ENCODE measurements around the gene SYNJ2BP.
"Not testable (repeated sequence)": the region's sequence is repeated elsewhere in the genome, so short reads cannot be mapped to it uniquely, and the experiment has no call there.

Gene SYNJ2BP, protein sequence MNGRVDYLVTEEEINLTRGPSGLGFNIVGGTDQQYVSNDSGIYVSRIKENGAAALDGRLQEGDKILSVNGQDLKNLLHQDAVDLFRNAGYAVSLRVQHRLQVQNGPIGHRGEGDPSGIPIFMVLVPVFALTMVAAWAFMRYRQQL

GRCh38 chr14:70416725-70417349, at the start of gene SYNJ2BP:
Gene SYNJ2BP (minus strand): TSS chr14:70417090. CDS start chr14:70416963, 127 bp downstream.
- peak; percentile 10 to 14 for DNase-seq (ENCODE audit: low read depth in 2 of 2, low spot score in 1 of 2)

GRCh38 chr14:70454731-70455130, 37.8 kb upstream of the SYNJ2BP start:
- DNase-seq (ENCODE audit: low read depth in 2 of 2, low spot score in 1 of 2): no peak

- no peak for DNase-seq (ENCODE audit: low read depth in 2 of 2, low spot score in 1 of 2)
Measured at GRCh38 chr14:70451874-70452273, 35.0 kb upstream of the SYNJ2BP start, which contains the start of gene ADAM21. Gene ADAM21 (plus strand): TSS chr14:70452174. CDS start chr14:70457500, 5,326 bp downstream.

DNA sequence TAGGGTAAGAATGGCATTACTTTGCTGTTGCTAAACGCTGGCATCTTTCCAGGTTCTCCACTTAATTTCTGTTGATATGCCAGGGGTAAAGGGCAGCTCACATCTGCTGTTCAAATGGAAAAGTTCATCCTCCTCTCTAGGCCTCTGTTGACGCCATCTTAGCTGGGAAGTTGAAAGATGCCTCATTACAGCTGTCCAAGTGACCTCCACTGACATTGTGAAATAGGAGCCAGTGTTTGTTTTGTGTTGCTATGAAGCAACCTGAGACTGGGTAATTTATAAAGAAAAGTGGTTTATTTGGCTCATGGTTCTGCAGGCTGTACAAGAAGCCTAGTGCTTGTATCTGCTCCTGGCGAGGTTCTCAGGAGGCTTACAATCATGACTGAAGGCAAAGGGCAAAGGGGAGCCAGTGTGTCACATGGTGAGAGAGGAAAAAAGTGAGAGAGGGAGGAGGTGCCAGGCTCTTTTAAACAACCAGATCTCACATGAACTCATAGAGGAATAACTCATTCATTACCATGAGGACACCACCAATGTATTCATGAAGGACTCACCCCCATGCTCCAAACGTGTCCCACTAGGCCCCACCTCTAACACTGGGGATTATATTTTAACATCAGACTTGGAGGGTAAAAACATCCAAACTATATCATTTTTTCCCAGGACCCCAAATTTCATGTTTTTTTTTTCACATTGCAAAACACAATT, 31.9 kb upstream of the SYNJ2BP start:
- no peak for DNase-seq (ENCODE audit: low read depth in 2 of 2, low spot score in 1 of 2)

DNA sequence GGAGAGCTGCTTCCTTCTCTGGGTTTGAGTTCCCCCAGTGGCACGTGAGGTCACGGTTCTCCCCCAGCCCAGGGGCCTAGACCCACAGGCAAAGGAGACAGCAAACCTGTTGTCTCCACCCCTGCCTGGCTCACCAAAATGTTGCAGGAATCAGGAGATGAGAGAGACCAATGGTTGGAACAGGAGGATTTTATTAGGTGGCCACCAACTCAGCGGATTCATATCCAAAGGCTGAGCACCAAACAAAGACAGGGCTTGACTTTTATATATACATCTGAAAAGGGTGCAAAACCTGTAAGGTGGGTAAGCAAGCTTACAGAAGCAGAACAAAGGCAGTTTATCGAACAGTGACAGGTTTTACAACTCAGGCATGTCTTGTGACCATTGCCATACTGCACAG, 25.9 kb upstream of the SYNJ2BP start:
- no peak for DNase-seq (ENCODE audit: low read depth in 2 of 2, low spot score in 1 of 2)

- no peak for DNase-seq (ENCODE audit: low read depth in 2 of 2, low spot score in 1 of 2)
Measured at GRCh38 chr14:70441641-70442040, 24.8 kb upstream of the SYNJ2BP start.

GRCh38 chr14:70436867-70437266, 20.0 kb upstream of the SYNJ2BP start:
- DNase-seq (ENCODE audit: low read depth in 2 of 2, low spot score in 1 of 2): no peak

DNA sequence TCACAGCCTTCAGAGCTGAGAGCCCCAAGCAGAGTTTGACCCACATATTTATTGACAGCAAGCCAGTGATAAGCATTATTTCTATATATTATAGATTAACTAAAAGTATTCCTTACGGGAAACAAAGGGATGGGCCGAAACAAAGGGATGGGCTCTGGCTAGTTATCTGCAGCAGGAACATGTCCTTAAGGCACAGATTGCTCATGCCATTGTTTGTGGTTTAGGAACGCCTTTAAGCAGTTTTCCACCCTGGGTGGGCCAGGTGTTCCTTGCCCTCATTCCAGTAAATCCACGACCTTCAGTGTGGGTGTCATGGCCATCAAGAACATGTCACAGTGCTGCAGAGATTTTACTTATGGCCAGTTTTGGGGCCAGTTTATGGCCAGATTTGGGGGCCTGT, 9.7 kb upstream of the SYNJ2BP start:
- not testable (repeated sequence) for DNase-seq (ENCODE audit: low read depth in 2 of 2, low spot score in 1 of 2)

DNA sequence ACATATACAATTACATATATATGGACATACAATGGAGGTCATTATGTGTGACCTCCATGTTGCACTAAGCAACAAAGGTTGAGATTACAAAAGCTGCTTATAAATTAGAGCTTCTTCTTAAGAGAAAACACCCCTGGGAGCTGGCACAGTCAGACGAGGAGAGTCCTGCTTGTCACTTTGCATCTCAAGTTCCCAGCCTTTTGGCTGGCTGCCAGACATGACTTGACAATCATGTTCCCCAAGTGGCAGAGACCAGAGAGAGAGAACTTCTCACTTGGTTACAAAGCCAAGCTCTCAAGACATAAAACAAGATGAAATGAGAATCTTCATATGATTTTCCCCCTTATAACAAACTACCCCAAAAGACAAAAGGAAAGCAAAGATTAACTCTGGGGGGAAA, 8.5 kb upstream of the SYNJ2BP start:
- DNase-seq (ENCODE audit: low read depth in 2 of 2, low spot score in 1 of 2): no peak

DNA sequence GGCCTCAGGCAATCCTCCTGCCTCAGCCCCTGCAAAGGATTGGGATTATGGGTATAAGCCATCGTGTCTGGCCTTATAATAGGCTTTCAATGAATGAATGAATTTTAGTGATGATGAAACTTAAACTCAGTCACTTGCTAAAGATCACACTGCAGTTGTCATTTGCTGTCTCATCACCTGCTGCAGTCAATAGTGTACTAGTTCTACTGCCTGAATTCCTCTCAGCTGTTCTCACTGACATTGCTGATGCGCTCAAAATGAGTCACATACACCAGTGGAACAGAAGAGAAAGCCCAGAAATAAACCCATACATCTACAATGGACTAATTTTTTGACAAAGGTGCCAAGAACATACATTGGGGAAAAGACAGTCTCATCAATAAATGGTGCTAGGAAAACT, 5.6 kb upstream of the SYNJ2BP start:
- DNase-seq (ENCODE audit: low read depth in 2 of 2, low spot score in 1 of 2): no peak

GRCh38 chr14:70419270-70419931, 2.5 kb upstream of the SYNJ2BP start:
- DNase-seq (ENCODE audit: low read depth in 2 of 2, low spot score in 1 of 2): not testable (repeated sequence)

- no peak for DNase-seq (ENCODE audit: low read depth in 2 of 2, low spot score in 1 of 2)
Measured at GRCh38 chr14:70416338-70416724, 559 bp downstream of the SYNJ2BP start.

DNA sequence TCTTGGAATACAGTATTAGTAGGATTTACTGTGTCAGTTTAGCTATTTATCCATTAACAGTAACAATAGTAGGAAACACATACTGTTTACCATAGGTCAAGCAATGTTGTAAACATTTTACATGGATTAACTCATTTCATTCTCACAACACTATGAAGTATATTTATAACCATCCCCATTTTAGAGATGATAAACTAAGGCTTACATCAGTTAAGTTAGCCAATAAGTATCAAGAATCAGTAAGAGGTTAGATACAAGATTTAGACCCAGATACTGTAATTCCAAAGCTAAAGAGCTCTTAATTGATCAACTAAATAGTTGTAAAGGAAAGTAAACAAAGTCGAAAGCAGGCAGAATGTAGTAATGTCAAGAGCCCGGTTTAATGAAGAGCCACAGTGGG, 1.1 kb downstream of the SYNJ2BP start:
- DNase-seq (ENCODE audit: low read depth in 2 of 2, low spot score in 1 of 2): no peak

DNA sequence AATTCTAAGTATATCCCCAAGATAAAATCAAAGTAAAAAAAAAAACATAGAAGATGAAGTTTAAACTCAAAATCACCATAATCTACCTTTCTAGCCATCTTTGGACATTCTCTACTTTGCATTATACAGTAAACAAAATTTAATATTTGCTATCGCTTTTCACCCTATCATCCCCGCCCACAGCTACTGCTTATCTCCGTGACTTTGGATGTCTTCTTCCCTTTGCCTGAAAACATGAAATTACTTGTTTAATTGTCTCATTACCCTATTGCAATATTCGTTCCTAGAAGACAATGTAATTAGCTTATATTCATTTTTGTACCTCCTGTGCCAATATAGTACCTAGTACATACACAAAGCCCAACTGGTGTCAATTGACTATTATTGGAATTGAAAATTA, 9.3 kb downstream of the SYNJ2BP start:
- DNase-seq (ENCODE audit: low read depth in 2 of 2, low spot score in 1 of 2): no peak

GRCh38 chr14:70406216-70406615, 10.7 kb downstream of the SYNJ2BP start:
- DNase-seq (ENCODE audit: low read depth in 2 of 2, low spot score in 1 of 2): not testable (repeated sequence)

DNA sequence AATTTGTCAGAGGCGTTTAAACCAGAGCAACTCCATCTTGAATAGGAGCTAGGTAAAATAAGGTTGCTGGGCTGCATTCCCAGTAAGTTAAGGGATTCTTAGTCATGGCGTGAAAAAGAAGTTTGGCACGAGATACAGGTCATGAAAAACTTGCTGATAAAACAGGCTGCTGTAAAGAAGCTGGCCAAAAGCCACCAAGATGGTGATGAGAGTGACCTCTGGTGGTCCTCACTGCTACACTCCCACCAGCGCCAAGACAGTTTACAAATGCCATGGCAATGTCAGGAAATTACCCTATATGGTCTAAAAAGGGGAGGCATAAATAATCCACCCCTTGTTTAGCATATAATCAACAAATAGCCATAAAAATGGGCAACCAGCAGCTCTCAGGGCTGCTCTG, 13.6 kb downstream of the SYNJ2BP start:
- DNase-seq (ENCODE audit: low read depth in 2 of 2, low spot score in 1 of 2): not testable (repeated sequence)

DNA sequence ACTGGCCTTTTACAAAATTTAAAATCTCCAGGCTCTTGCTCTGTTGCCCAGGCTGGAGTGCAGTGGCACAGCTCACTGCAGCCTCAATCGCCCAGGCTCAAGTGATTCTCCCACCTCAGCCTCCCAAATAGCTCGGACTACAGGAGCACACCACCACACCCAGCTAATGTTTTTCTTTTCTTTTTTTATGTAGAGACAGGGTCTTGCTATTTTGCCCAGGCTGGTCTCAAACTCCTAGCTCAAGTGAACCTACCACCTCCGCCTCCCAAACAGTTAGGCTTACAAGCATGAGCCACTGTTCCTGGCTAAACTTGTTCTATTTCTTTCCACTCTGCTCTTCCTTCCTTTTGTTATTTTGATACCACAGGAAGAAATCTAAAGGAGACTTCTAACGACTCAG, 15.2 kb downstream of the SYNJ2BP start:
- no peak for DNase-seq (ENCODE audit: low read depth in 2 of 2, low spot score in 1 of 2)

DNA sequence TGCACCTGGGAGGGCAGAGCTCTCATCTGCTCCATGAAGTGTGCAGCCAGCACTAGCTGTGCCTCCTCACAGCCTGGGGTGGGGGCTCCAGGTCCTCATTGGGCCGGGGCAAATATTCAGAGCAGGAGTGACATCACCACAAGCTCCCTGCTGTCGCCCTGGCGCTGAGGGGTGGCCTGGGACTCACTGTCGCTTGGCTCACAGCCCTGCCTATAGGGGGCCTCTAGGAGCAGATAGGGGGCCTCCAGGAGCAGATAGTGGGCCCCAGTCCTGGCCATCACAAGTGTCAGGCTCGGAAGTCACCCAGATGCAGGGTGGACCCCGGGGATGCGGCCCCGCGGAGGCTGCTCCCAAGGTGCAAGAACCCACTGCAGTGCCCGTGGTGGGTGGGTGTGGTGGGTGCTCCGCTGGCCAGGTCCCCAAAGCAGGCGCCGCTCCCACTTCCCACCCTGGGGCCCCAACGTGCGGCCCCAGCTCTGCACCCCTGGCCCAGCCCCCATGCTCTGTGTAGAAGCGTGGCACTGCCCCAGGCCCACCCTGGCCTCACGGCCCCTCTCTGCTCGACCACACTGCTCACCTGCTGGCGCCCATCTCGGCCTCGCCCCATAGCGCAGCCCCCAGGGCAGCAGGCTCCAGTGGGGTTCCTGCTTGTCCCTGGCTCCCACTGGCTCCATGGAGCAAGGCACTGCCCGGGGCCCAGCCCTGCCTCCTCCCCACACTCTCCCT, 18.0 kb downstream of the SYNJ2BP start:
- no peak for DNase-seq (ENCODE audit: low read depth in 2 of 2, low spot score in 1 of 2)

DNA sequence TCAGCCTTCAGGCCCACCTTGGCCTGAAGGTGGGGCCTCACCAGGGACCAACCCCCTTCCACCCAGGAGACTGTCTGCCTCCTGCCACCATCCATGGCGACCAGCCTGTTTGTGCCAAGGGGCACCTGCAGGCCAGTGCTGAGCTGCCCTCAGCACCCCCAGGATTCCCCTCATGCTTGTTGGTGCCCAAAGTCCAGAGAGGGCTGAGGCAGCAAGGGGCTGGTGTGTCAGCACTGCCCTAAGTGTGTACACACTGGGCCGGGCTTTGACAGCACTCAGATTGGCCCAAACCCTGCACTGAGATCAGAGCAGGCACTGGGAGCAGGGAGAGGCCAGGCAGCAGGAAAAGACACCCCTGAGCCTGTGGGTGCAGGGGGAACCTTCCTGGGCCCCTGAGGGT, 18.6 kb downstream of the SYNJ2BP start:
- no peak for DNase-seq (ENCODE audit: low read depth in 2 of 2, low spot score in 1 of 2)

DNA sequence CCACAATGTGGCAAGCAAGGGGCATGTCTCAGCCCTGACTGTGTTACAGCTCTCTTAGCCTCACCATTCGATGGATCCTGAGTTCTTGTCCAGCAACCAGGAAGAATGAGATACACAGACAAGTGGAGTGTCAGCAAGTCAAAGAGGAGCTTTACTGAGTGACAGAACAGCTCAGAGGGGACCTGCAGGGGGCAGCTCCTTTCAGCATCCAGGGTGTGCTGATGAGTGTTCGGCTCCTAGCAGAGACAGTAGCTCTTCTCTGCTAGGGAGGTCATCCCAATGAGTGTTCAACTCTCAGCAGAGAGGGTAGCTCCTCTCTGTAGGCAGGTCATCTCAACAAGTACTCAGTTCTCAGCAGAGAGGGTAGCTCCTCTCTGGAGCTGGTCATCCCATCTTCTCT, 19.1 kb downstream of the SYNJ2BP start:
- DNase-seq (ENCODE audit: low read depth in 2 of 2, low spot score in 1 of 2): no peak

GRCh38 chr14:70394674-70395306, 22.1 kb downstream of the SYNJ2BP start:
- DNase-seq (ENCODE audit: low read depth in 2 of 2, low spot score in 1 of 2): no peak
